ENCODE measurements around the gene SERINC3. TPM values are rescaled to one million over a fixed set of nuclear protein-coding genes. Genes with fewer than 3 reads are reported as not detected.

SERINC3 gene
- total and polyA plus RNA-seq, 12 donors: 51.5 to 213 (median 133) TPM

GRCh38 chr20:44456611-44457010, 65.3 kb downstream of the SERINC3 start:
- intact Hi-C loops (cut with DNase I): no loop called here
- no peak overlapping the region for H3K4me3 ChIP-seq
- H3K27me3 ChIP-seq: no peaks in the 10 kb centered on the region
- H3K27ac ChIP-seq: no peak overlapping the region
- H3K4me1 ChIP-seq (replicated peaks in 1 of 2): no peaks in the 10 kb centered on the region
- WGBS, 4 donors: 82 to 93% (median 87%) methylated on average over 8 of the region's 8 CpGs
- H3K9me3 ChIP-seq (replicated peaks in 1 of 3): no peaks in the 10 kb centered on the region
- no peaks in the 10 kb centered on the region for H3K36me3 ChIP-seq (replicated peaks in 1 of 2)
- no peak for TF ChIP-seq POLR2A (IDR thresholded peaks at IDR 0.05)
- TF ChIP-seq CTCF (IDR thresholded peaks at IDR 0.05): no peak
- no peak for DNase-seq

GRCh38 chr20:44455126-44455525, 66.7 kb downstream of the SERINC3 start:
- 59 to 73% (median 62%) methylated on average over 3 of the region's 3 CpGs for WGBS, 4 donors
- H3K36me3 ChIP-seq (replicated peaks in 1 of 2): no peaks in the 10 kb centered on the region
- no peak overlapping the region for H3K27ac ChIP-seq
- intact Hi-C loops (cut with DNase I): no loop called here
- TF ChIP-seq CTCF (IDR thresholded peaks at IDR 0.05) (no peak), POLR2A (IDR thresholded peaks at IDR 0.05) (no peak)
- no peak for DNase-seq
- H3K9me3 ChIP-seq (replicated peaks in 1 of 3): no peaks in the 10 kb centered on the region
- no peaks in the 10 kb centered on the region for H3K4me1 ChIP-seq (replicated peaks in 1 of 2)
- no peak overlapping the region for H3K4me3 ChIP-seq
- H3K27me3 ChIP-seq: no peaks in the 10 kb centered on the region

- H3K36me3 ChIP-seq (replicated peaks in 1 of 2): no peaks in the 10 kb centered on the region
- intact Hi-C loops (cut with DNase I): no loop called here
- no peak overlapping the region for H3K4me3 ChIP-seq
- no peak for DNase-seq
- no peaks in the 10 kb centered on the region for H3K9me3 ChIP-seq (replicated peaks in 1 of 3)
- no peaks in the 10 kb centered on the region for H3K27me3 ChIP-seq
- H3K4me1 ChIP-seq (replicated peaks in 1 of 2): no peaks in the 10 kb centered on the region
- WGBS, 4 donors: 85 to 92% (median 87%) methylated on average over 7 of the region's 7 CpGs
- H3K27ac ChIP-seq: no peak overlapping the region
- TF ChIP-seq CTCF (IDR thresholded peaks at IDR 0.05) (no peak), POLR2A (IDR thresholded peaks at IDR 0.05) (no peak)
Measured at GRCh38 chr20:44454306-44454963, 67.4 kb downstream of the SERINC3 start.

GRCh38 chr20:44450903-44451450, 70.9 kb downstream of the SERINC3 start:
- Histone ChIP-seq H3K4me1 (replicated peaks in 1 of 2) (no peaks in the 10 kb centered on the region), H3K4me3 (no peak overlapping the region), H3K36me3 (replicated peaks in 1 of 2) (no peaks in the 10 kb centered on the region), H3K27ac (no peak overlapping the region), H3K9me3 (replicated peaks in 1 of 3) (no peaks in the 10 kb centered on the region), H3K27me3 (no peaks in the 10 kb centered on the region)
- intact Hi-C loops (cut with DNase I): no loop called here
- no peak for TF ChIP-seq POLR2A (IDR thresholded peaks at IDR 0.05)
- TF ChIP-seq CTCF (IDR thresholded peaks at IDR 0.05): no peak
- no peak for DNase-seq
- whole genome bisulfite sequencing, 4 donors: 75 to 83% (median 80%) methylated on average over 5 to 7 of the region's 7 CpGs

All from adrenal gland (tissue), 12 donors.